ENCODE results near the gene RGS14.
A peak's percentile ranks its signal among the peaks of the same experiment; 100 is the strongest.
"Not testable (repeated sequence)": the region's sequence is repeated elsewhere in the genome, so short reads cannot be mapped to it uniquely, and the experiment has no call there.

RGS14 gene

DNA sequence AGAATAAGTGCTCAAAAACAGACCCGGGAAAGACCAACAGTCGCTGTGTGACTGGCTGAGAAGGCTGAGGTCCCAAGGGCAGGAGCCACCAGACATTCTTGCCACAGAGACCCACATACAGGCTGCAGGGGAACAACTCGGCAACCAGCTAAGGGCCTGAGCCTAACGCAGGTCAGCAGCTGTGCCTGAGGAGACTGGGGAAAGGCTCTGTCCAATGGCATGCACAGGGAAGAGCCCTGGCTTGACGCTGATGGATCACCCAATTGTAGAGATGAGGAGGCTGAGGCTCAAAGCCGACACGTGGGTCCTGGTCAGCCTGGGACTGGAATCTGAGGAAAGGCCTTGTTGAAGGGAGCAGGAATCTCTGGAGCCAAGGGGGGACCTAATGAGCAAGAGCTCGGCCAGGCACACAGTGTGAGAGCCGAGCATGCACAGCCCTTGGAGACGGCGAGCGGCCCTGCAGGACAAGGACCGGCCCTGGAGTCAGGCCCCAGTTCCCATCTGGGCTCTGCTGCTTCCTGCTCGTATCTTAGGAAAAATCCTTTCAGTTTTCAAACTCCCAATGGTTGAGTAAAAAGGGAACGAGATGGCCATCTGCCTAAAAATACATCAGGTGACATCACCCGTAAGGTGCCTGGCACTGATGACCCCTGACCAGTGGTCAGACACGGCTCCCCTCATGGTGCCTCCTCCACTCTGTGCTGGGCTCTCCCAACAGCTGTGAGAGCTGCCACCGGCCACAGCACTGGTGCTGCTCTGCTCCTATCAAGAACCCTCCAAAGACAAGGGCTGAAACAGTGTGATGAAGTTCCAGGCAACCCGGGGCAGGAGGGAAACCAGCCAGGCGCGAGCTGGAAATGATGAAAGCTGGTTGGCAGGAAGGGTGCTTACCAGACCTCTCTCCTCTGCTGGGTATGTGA, 22.7 kb upstream of the RGS14 start:
- DNase-seq (ENCODE audit: low read depth): no peak
- no peak overlapping the region for H3K4me3 ChIP-seq (ENCODE audit: low read length)
- TF ChIP-seq, protein P1, sequence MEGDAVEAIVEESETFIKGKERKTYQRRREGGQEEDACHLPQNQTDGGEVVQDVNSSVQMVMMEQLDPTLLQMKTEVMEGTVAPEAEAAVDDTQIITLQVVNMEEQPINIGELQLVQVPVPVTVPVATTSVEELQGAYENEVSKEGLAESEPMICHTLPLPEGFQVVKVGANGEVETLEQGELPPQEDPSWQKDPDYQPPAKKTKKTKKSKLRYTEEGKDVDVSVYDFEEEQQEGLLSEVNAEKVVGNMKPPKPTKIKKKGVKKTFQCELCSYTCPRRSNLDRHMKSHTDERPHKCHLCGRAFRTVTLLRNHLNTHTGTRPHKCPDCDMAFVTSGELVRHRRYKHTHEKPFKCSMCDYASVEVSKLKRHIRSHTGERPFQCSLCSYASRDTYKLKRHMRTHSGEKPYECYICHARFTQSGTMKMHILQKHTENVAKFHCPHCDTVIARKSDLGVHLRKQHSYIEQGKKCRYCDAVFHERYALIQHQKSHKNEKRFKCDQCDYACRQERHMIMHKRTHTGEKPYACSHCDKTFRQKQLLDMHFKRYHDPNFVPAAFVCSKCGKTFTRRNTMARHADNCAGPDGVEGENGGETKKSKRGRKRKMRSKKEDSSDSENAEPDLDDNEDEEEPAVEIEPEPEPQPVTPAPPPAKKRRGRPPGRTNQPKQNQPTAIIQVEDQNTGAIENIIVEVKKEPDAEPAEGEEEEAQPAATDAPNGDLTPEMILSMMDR (conservative IDR thresholded peaks at IDR 0.05; ENCODE audit: low read depth, low read length): no peak

DNA sequence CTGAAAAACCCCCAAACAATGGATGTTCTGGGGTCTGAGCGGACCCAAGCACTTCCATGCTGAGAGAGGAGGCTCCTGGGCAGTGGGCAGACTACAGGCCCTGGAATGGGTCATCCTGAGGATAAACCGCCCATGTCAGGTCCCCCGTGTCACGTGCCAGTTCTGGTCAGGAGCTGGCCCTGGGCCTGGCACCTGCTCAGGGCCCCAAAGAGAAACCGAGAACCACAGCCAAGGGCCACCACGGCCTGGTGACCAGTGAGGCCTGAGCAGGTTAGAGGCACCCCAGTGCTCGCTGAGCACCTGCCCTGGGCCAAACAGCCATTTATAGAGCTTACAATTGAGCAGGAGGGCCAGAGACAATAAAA, 22.0 kb upstream of the RGS14 start:
- TF ChIP-seq, protein P1 (conservative IDR thresholded peaks at IDR 0.05; ENCODE audit: low read depth, low read length): no peak
- no peak for DNase-seq (ENCODE audit: low read depth)
- H3K4me3 ChIP-seq (ENCODE audit: low read length): no peak overlapping the region

DNA sequence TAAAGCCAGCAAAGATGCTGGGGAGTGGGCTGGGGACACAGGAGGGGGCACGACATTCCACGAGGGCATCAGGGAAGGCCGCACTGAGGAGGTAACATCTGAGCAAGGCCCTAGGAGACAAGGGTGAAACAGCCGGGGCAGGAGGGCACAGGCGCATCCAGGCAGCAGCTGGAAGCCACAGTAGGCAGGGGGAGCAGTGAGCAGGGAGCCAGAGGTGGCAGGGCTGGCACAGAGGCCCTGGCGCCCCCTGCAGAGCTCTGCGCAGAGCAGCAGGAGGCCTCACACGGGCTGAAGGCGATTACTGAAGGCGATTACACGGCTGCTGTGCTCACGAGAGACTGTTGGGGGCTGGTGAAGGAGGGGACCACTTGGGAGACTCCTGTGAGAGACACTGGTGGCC, 21.6 kb upstream of the RGS14 start:
- no peak for DNase-seq (ENCODE audit: low read depth)
- no peak overlapping the region for H3K4me3 ChIP-seq (ENCODE audit: low read length)
- TF ChIP-seq, protein P1 (conservative IDR thresholded peaks at IDR 0.05; ENCODE audit: low read depth, low read length): peak; percentile 66

DNA sequence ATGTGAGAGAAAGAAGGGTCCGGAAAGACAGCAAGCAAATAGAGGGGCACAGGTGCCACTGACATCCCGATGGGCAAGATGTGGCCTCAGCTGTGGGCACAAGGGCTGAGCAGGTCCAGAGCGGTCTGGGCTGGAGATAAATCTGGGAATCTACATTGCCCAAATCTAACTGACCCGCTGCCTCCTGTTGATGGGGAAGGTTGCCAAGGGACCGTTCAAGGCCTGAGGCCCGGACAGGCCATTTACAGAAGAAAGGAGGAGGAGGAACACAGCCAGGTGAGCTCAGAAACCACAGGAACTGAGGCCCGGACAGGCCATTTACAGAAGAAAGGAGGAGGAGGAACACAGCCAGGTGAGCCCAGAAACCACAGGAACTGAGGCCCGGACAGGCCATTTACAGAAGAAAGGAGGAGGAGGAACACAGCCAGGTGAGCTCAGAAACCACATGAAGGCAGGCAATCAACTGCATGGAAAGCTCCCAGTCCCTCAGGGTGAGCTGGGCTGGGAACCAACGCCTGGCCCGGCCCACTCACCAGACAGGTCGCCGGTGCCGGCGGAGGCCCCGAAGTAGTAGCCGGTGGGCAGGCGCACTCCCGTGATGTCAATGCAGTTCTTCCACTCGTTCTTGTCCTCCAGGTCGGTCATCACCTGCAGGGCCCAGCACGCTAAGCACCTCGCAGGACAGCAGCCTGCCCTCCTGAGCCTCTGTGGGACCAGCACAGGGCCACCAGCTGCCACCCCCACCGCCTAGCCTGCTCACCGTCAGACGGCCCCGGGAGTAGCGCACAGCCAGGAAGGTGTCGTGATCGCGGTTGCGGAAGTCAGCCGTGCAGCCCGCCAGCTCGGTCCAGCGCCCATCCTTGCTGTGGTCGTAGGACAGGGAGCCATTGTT, 20.9 kb upstream of the RGS14 start:
- DNase-seq (ENCODE audit: low read depth): no peak
- TF ChIP-seq, protein P1 (conservative IDR thresholded peaks at IDR 0.05; ENCODE audit: low read depth, low read length): no peak

DNA sequence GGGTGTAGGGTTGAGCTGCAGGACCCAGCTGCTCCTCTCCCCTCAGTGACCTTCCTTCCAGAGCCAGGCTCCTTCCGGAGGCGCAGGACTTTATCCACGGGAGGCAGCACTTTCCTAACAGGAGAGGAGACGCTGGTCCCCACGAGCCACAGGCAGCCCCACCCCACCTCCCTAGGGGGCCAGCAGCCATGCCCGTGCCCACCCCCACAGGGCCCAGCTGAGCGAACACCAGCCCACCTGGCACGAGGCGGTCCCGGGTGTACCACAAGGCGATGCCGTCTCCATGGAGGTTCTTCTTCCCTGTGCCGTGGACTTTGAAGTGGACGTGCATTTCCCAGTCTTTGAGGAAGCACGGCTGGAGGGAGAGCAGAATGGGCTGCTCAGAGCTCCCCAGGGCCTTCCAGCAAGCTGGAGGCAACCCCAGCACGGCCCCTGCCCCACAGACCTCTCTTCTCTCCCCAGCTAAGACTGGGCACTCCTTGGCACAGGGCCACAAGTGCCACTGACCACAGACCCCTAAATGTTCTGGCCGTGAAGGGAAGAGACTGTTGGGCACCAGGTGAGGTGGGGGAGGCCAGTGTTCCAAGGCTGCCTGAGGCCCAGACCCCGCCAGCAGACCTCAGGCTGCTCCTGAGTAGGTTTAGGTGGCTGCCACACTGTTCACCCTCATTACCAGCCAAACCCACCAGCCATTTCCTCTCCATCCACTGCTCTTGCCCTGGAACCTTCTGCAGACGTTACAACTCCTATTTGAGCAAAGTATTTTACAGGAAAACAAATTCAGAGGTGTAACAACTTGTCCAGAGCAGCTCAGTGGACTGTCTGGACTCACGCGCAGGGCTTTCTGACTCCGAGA, 19.2 kb upstream of the RGS14 start:
- no peak for DNase-seq (ENCODE audit: low read depth)
- TF ChIP-seq, protein P1 (conservative IDR thresholded peaks at IDR 0.05; ENCODE audit: low read depth, low read length): no peak

More for the DNA sequence above, 20.9 kb upstream of the RGS14 start:
- no peak overlapping the region for H3K4me3 ChIP-seq (ENCODE audit: low read length)

DNA sequence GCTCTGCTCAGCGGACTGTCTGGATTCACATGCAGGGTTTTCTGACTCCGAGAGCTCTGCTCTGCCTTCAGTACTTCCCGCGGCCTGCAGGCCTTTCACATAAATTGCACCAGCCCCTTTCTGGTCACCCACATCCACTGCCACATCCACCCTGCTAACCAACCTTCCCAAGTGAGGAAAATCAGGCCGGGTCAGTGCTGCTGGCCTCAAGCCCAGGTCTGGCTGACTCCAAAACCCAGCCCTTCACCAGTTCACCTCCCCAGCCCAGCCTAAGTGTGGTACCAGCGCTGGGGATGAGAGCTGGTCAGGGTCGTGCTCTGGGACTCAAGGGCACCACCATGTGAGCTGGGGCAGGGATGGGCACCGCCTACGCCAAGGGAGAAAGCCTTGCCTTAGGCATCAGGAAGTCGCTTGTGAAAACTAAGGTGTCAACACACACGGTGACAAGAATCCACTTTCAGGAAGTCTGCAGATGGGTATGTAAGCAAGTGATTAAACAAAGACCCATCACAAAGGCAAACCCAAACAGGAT, 18.6 kb upstream of the RGS14 start:
- no peak overlapping the region for H3K4me3 ChIP-seq (ENCODE audit: low read length)
- TF ChIP-seq, protein P1 (conservative IDR thresholded peaks at IDR 0.05; ENCODE audit: low read depth, low read length): no peak
- no peak for DNase-seq (ENCODE audit: low read depth)

More for the DNA sequence above, 19.2 kb upstream of the RGS14 start:
- no peak overlapping the region for H3K4me3 ChIP-seq (ENCODE audit: low read length)

DNA sequence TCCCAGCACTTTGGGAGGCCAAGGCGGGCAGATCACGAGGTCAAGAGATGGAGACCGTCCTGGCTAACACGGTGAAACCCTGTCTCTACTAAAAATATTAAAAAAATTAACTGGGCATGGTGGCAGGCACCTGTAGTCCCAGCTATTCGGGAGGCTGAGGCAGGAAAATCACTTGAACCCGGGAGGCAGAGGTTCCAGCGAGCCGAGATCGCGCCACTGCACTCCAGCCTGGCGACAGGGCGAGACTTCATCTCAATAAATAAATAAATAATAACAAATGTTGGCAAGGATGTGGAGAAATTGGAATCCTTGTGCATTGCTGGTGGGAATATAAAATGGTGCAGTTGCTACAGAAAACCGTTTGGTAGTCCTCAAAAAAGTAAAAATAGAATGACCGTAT, 14.7 kb upstream of the RGS14 start:
- not testable (repeated sequence) for H3K4me3 ChIP-seq (ENCODE audit: low read length)

More for the DNA sequence above, 14.7 kb upstream of the RGS14 start:
- DNase-seq (ENCODE audit: low read depth): not testable (repeated sequence)
